ENCODE data around the gene STX1A.

STX1A gene

DNA sequence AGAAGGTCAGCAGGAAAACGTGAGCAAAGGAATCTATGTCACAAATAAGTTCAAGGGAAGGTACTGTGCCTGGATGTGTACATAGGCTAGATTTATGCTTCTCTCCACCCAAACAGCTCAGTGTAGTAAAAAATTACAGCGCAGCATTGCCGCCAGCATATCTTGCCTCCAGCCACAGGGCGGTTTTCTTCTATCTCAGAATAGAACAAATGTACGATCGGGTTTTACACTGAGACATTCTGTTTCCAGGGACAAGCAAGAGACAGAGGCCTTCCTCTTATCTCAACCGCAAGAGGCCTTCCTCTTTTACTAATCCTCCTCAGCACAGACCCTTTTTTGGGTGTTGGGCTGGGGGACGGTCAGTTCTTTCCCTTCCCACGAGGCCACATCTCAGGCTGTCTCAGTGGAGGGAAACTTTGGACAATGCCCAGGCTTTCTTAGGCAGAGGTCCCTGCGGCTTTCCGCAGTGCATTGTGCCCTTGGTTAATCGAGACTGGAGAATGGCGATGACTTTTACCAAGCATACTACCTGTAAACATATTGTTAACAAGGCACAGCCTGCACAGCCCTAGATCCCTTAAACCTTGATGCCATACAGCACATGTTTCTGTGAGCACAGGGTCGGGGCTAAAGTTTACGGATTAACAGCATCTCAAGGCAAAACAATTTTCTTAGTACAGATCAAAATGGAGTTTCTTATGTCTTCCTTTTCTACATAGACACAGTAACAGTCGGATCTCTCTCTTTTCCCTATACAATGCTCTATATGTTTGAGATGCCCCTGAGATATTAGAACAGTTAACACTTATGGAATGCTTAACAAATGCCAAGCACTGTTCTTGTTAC lies 30.7 kb upstream of the STX1A start:
- Histone ChIP-seq H3K4me3 (no peak overlapping the region), H3K27ac (no peak overlapping the region)
- TF ChIP-seq, protein P1, sequence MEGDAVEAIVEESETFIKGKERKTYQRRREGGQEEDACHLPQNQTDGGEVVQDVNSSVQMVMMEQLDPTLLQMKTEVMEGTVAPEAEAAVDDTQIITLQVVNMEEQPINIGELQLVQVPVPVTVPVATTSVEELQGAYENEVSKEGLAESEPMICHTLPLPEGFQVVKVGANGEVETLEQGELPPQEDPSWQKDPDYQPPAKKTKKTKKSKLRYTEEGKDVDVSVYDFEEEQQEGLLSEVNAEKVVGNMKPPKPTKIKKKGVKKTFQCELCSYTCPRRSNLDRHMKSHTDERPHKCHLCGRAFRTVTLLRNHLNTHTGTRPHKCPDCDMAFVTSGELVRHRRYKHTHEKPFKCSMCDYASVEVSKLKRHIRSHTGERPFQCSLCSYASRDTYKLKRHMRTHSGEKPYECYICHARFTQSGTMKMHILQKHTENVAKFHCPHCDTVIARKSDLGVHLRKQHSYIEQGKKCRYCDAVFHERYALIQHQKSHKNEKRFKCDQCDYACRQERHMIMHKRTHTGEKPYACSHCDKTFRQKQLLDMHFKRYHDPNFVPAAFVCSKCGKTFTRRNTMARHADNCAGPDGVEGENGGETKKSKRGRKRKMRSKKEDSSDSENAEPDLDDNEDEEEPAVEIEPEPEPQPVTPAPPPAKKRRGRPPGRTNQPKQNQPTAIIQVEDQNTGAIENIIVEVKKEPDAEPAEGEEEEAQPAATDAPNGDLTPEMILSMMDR (IDR thresholded peaks at IDR 0.05): no peak
- DNase-seq (ENCODE audit: low spot score): no peak

DNA sequence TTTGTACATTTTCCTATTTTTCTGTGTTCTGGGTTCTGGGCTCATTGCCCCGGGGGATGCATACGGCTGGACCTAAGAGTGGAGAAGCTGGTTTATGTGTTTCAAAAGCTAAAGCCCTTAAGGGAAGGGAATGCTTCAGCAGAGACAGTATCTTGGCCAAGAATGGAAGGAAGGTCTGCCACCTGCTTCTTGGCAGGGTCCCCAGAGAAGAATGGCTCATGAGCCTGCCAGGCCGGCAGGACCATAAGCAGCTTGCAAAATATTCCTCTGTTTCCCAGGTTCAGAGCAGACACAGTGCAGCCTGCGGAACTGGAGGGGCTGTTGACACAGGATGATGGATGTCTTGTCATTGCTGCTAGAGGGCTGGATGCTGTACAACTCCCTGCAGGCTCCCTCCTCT lies 26.9 kb upstream of the STX1A start:
- Histone ChIP-seq H3K4me3 (no peak overlapping the region), H3K27ac (no peak overlapping the region)
- TF ChIP-seq, protein P1 (IDR thresholded peaks at IDR 0.05): no peak
- no peak for DNase-seq (ENCODE audit: low spot score)

DNA sequence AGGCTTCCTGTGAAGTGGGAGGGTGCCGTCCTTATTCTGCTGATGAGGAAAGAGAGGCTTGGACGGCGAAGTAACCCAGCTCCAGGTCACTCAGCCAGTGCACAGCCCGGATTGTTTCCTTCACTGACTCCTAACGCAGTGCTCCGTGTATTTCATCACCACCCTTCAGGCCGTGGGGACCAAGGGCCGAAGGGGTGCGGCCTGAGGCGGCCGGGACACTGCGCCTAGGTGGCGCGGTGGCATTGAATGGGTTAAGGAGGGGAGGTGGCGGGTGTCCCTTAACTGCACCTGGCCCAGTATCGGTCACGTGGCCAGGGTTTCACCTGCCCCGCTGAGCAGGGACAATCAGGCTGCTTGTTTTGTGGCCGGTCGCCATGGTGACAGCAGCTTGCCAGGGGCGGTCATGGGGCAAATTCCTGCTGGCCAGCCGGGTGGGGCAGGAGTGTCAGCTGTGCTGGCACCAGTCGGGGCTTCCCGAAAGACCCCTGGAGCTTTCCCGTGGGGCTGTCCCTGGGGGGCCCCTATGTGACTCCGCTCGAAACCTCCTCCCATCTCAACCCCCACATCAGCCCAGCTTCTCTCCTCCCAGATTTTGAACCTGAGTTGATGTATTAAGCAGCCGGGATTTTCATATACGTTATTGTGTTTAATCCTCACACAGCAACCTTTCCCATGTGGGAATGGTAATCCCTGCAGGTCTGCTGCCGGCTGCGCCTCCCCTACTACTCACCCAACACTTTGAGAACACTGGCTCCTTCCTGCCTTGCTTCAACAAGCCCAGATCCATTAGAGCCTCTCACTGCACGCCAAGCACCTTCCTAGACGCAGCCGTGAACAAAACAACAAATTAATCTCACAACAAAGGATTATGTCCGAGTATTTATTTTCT lies 23.5 kb upstream of the STX1A start:
- Histone ChIP-seq H3K27ac (peak overlapping the region in 1 of 2 donors; percentile 32), H3K4me3 (no peak overlapping the region)
- no peak for DNase-seq (ENCODE audit: low spot score)
- TF ChIP-seq, protein P1 (IDR thresholded peaks at IDR 0.05): no peak

DNA sequence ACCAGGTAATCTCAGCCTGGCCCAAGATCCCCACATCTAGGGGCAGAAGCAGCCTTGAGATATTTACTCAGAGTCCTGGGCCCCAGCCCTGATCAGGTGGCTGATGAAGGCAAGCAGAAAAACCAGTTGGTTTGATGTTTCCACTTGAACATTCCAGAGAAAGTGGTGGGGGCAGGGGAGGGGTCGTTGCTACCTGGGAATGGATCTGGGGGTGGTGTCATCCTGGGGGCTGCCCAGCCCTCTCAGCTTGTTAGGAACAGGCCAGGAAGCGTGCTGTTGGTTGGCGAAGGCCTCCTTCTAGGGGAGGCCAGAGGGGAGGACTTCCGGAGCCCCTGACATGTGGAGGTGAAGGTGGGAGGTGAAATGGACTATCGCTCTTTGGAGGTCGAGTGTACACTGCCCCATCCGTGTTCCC lies 22.9 kb upstream of the STX1A start:
- TF ChIP-seq, protein P1 (IDR thresholded peaks at IDR 0.05): no peak
- DNase-seq (ENCODE audit: low spot score): no peak
- Histone ChIP-seq H3K4me3 (no peak overlapping the region), H3K27ac (peak overlapping the region in 1 of 2 donors; percentile 32)

DNA sequence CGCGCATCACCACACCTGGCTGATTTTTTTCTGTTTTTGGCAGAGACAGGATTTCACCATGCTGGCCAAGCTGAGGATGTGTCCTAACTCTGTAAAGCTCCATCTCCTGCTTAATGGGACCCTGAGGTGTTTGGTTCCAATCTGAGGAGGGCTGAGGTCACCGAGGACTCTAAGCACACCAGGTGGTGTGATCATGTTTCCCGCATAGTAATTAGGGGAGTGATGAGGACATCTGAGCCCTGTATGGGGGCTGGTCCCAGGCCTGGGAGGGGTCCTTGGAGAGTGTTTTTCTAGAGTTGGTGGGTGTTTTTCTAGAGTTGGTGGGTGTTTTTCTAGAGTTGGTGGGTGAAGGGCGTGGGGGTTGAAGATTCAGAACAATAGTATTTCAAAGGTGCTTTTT lies 22.1 kb upstream of the STX1A start:
- H3K27ac ChIP-seq: no peak overlapping the region
- no peak overlapping the region for H3K4me3 ChIP-seq
- no peak for DNase-seq (ENCODE audit: low spot score)
- TF ChIP-seq, protein P1 (IDR thresholded peaks at IDR 0.05): no peak

DNA sequence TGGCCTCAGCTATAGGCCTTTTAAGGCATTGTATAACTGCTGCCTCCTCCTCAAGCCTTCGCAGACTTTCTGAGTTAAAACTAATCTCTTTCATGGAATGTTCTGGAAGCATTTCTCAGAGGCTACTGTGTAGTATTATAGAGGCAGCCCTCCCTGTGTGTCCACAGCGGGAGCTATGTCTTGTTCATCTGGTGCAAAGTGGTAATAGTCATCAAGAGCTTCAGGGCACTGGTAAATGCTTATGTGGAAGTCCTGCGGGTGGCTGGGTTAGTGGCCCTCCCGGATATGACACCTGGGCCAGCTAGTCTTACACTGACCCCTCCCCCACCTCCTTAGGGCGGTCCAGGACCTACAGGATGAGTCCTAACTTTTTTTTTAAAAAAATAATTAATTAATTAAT lies 21.3 kb upstream of the STX1A start:
- TF ChIP-seq, protein P1 (IDR thresholded peaks at IDR 0.05): no peak
- Histone ChIP-seq H3K4me3 (no peak overlapping the region), H3K27ac (no peak overlapping the region)
- DNase-seq (ENCODE audit: low spot score): no peak
